NK-92 treated with Interleukin-12 subunit alpha and Interleukin-12 subunit beta, amount 100 ng/mL, for 24 hours (cell line): ENCODE results near the gene ARHGAP6.

Source experiments
- DNase-seq: peaks from one replicate; lab custom pipeline; 2025; lab: John Stamatoyannopoulos, UW

ARHGAP6 gene

DNA sequence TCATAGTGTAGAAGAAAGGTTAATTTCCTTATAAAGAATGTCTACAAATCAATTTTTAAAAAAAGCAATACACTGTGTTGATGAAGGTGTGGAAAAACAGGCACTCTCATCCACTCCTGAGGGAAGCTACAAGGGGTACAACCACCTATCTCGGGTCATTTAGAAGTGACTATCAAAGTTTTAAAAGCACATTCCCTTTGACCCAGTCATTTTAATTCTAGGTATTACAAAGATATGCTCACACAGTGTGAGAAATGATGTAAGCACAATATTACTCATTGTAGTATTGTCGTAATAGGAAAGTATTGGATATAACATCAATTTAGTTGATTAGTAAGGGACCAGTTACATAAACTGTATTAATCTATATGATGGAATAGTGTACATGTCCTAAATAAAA lies 562.0 kb downstream of the ARHGAP6 start:
- DNase-seq: no peak

DNA sequence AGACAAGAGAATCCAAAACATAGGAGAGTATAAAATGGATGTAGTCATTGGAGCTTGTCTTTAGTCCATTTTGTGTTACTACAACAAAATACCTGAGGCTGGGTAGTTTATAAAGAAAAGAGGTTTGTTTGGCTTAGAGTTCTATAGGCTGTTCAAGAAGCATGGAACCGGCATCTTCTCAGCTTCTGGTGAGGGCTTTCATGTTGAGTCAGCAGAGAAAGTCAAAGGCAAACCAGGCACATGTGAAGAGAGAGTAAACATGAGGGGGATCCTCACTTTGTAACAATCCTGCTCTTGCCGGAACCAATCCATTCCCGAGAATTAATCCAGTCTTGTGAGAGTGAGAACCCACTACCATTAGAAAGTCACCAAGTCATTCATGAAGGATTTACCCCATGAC lies 562.7 kb downstream of the ARHGAP6 start:
- DNase-seq: no peak

DNA sequence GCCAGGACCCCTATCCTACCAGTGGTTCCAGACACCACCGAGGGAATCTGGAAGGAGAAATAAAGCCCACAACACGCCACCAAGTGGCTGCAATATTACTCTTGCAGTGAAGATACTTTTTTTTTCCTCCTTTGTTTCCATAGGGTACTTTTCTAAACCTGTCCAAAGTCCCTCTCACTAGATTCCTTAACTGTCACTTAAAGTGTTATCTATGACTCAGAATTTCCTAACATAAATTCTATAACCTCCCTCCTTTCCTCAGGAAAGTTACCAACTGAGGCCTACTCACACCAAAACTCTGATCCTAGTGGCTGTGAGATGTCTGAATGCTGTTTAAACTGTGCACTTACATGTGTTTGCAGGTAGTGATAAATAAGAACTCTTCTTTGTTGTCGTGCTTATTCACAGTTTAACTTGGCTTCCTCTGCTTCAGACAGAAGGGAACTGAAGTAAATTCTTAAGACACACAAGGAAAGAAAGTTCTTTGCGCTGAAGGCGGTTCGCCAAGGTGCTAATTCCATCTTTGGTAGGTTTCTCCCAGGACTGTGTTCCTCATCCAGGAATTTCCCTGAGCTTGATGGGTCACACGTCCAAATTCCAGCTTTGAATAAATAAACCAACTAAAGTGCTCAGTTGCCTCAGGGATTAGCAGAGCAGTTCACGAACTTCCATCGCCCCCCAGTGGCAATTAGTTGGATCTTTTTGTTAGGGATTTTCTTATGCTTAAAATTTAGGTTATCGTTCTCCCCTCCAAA lies 565.3 kb downstream of the ARHGAP6 start:
- DNase-seq: no peak

DNA sequence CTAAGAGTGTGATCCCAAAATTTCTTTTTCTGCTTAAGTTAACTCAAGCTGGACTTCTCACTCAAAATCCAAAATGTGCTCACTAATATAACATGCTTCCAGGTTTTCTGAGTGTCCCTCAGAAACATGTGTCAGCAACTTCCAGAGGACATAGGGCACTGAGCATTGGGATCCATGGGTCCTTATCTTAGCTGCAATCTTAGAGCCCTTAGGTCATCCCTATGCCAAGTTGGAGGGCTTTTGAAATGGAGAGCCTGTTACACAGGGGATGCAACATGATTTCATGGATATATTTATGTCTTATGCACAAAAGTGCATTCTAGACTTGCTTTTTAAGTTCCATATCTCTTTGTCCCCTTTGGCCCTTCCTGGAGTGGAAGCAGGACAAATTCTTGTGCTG lies 566.3 kb downstream of the ARHGAP6 start:
- no peak for DNase-seq

DNA sequence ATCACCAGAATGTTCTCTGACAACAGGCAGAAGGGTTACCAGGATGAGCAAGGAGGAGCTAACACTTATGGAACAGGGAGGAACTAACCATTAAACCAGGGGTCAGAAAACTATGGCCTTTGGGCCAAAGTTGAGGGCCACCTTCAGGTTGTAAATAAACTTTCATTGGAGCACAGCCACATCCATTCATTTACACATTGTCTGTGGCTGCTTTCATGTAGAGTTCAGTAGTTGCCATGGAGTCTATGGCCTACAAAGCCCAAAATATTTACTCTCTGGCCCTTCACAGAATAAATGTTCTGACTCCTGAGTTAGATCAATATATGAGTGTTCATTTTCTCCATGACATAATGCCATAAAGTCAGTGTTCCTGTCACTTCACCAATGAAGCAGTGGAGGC lies 567.8 kb downstream of the ARHGAP6 start:
- no peak for DNase-seq

DNA sequence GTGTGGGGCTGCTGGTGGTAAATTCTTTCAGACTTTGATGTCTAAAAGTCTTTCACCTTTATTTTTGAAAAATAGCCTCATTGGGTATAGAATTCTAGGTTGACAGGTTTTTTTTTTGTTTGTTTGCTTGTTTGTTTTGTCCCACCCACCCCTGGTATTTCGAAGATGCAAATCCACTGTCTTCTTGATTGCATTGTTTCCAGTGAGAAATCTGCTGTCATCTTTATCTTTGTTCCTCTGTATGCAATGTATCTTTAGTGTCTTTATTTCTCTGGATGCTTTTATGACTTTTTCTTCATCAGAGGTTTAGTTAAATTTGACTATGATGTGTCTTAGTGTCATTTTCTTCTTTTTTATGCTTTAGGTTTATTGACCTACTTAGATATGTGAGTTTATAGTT lies 575.9 kb downstream of the ARHGAP6 start:
- DNase-seq: no peak
